ENCODE measurements around the gene KDF1.

- TF ChIP-seq CTCF (IDR thresholded peaks at IDR 0.05) = no peak
- no peak for TF ChIP-seq EP300 (IDR thresholded peaks at IDR 0.05; ENCODE audit: borderline replicate concordance in 1 of 2, low read depth in 1 of 2, low read length in 1 of 2)
- TF ChIP-seq POLR2AphosphoS5 (IDR thresholded peaks at IDR 0.05; ENCODE audit: low read depth, low read length) = no peak
- no peak for TF ChIP-seq MEF2A (IDR thresholded peaks at IDR 0.05; ENCODE audit: borderline replicate concordance, low read depth)
- no peak for TF ChIP-seq IRF3 (IDR thresholded peaks at IDR 0.05; ENCODE audit: low read depth, low read length)
- no peak for TF ChIP-seq RXRA (IDR thresholded peaks at IDR 0.05; ENCODE audit: borderline replicate concordance, low read depth)
- no peak for TF ChIP-seq RAD21 (IDR thresholded peaks at IDR 0.05; ENCODE audit: low read length)
Observed at GRCh38 chr1:26957306-26957705, 3.0 kb downstream of the KDF1 start.
